GM18526 (cell line): ENCODE data around the gene OSGEPL1.
A peak's percentile ranks its signal among the peaks of the same experiment; 100 is the strongest.

Source experiments
- POLR2A ChIP-seq: IDR thresholded peaks from 3 replicates; pipeline ENCODE4 v1.6.1; 2011; ENCODE audit not compliant: insufficient read length; ENCODE audit errors: extremely low read depth

OSGEPL1 gene

GRCh38 chr2:189762551-189763298 is at the start of gene OSGEPL1:
Gene OSGEPL1 (minus strand): TSS chr2:189762792. CDS start chr2:189761640, 1,152 bp downstream.
- peak; percentile 71 for TF ChIP-seq POLR2A

- no peak for TF ChIP-seq POLR2A
These were observed 40.8 kb upstream of the OSGEPL1 start for GRCh38 chr2:189803431-189803830.

- no peak for TF ChIP-seq POLR2A
These were observed 39.9 kb upstream of the OSGEPL1 start for GRCh38 chr2:189802396-189802912.

GRCh38 chr2:189799531-189799930 is 36.9 kb upstream of the OSGEPL1 start:
- TF ChIP-seq POLR2A, result no peak

- no peak for TF ChIP-seq POLR2A
These were observed 36.4 kb upstream of the OSGEPL1 start for GRCh38 chr2:189799030-189799331.

GRCh38 chr2:189798312-189799029 is 35.9 kb upstream of the OSGEPL1 start:
- no peak for TF ChIP-seq POLR2A

GRCh38 chr2:189797902-189798301 is 35.3 kb upstream of the OSGEPL1 start:
- no peak for TF ChIP-seq POLR2A

GRCh38 chr2:189794310-189794709 is 31.7 kb upstream of the OSGEPL1 start:
- no peak for TF ChIP-seq POLR2A

GRCh38 chr2:189791338-189792042 is 28.9 kb upstream of the OSGEPL1 start:
- no peak for TF ChIP-seq POLR2A

- TF ChIP-seq POLR2A, result peak; percentile 95
These were observed 21.6 kb upstream of the OSGEPL1 start, which contains the start of the genes ORMDL1 and PMS1 for GRCh38 chr2:189783927-189784867. Gene ORMDL1 (minus strand): TSS chr2:189784339. CDS start chr2:189782595, 1,744 bp downstream. Gene PMS1 (plus strand): TSS chr2:189784450. CDS start chr2:189791810, 7,360 bp downstream.

GRCh38 chr2:189783451-189783926 is 20.9 kb upstream of the OSGEPL1 start:
- no peak for TF ChIP-seq POLR2A

GRCh38 chr2:189782221-189782671 is 19.7 kb upstream of the OSGEPL1 start:
- TF ChIP-seq POLR2A, result no peak

GRCh38 chr2:189772212-189772611 is 9.6 kb upstream of the OSGEPL1 start:
- TF ChIP-seq POLR2A, result no peak
